GM20431 (cell line): ENCODE measurements around the gene ERP27.

Experiments
- in situ Hi-C: fragments of 300-500 bp; cut with MseI, MboI; formaldehyde crosslinking; loops from one replicate; pipeline ENCODE4 v1.15.0; 2020; ENCODE audit warnings: low sequenced_read_pairs; ENCODE audit not compliant: unreplicated experiment

The ERP27 gene

GRCh38 chr12:14960548-14961465 lies 22.5 kb upstream of the ERP27 start:
- in situ Hi-C loops: no loop called here

GRCh38 chr12:14959916-14960496 lies 21.7 kb upstream of the ERP27 start:
- in situ Hi-C loops: no loop called here

GRCh38 chr12:14959463-14959862 lies 21.1 kb upstream of the ERP27 start:
- in situ Hi-C loops: no loop called here

GRCh38 chr12:14959126-14959440 lies 20.7 kb upstream of the ERP27 start:
- in situ Hi-C loops: no loop called here

- in situ Hi-C loops: no loop called here
These were observed 20.2 kb upstream of the ERP27 start for GRCh38 chr12:14958361-14959125.

GRCh38 chr12:14957551-14958168 lies 19.3 kb upstream of the ERP27 start:
- in situ Hi-C loops: no loop called here

- in situ Hi-C loops: no loop called here
These were observed 18.6 kb upstream of the ERP27 start for GRCh38 chr12:14956905-14957304.

GRCh38 chr12:14956024-14956891 lies 17.9 kb upstream of the ERP27 start:
- in situ Hi-C loops: no loop called here

- in situ Hi-C loops: no loop called here
These were observed 15.9 kb upstream of the ERP27 start for GRCh38 chr12:14954269-14954668.

- in situ Hi-C loops: no loop called here
These were observed 15.4 kb upstream of the ERP27 start for GRCh38 chr12:14953752-14954151.

- in situ Hi-C loops: no loop called here
These were observed 14.1 kb upstream of the ERP27 start for GRCh38 chr12:14952299-14952921.

- in situ Hi-C loops: no loop called here
These were observed 13.5 kb upstream of the ERP27 start for GRCh38 chr12:14951851-14952250.

- in situ Hi-C loops: no loop called here
These were observed 12.8 kb upstream of the ERP27 start for GRCh38 chr12:14950982-14951746.

- in situ Hi-C loops: no loop called here
These were observed 12.1 kb upstream of the ERP27 start for GRCh38 chr12:14950421-14950820.

- in situ Hi-C loops: no loop called here
These were observed 11.3 kb upstream of the ERP27 start for GRCh38 chr12:14949631-14950030.

- in situ Hi-C loops: no loop called here
These were observed 10.3 kb upstream of the ERP27 start for GRCh38 chr12:14948672-14949071.

GRCh38 chr12:14946861-14947260 lies 8.5 kb upstream of the ERP27 start:
- in situ Hi-C loops: no loop called here

- in situ Hi-C loops: no loop called here
These were observed 7.8 kb upstream of the ERP27 start for GRCh38 chr12:14946162-14946561.
